Stimulated activated CD4-positive, alpha-beta T cell treated with anti-CD3 and anti-CD28 coated beads, Interleukin-2, amount 100 ng/mL, for 4 hours (primary cell): Measurements from ENCODE around the gene RASGRF1.

ENCODE experiments used
- DNase-seq: peaks from one replicate; pipeline ENCODE4 v3.0.0-alpha.2; 2020; ENCODE audit warnings: low read depth

RASGRF1 gene

GRCh38 chr15:78955355-78955754 is 135.2 kb downstream of the RASGRF1 start:
- DNase-seq = no peak

- no peak for DNase-seq
Observed at GRCh38 chr15:78951841-78952238, 138.7 kb downstream of the RASGRF1 start.

GRCh38 chr15:78950902-78951840 is 139.4 kb downstream of the RASGRF1 start:
- DNase-seq = no peak

GRCh38 chr15:78950343-78950742 is 140.2 kb downstream of the RASGRF1 start:
- DNase-seq = no peak

- no peak for DNase-seq
Observed at GRCh38 chr15:78949461-78949860, 141.1 kb downstream of the RASGRF1 start.

GRCh38 chr15:78947506-78947905 is 143.1 kb downstream of the RASGRF1 start:
- no peak for DNase-seq

GRCh38 chr15:78946493-78946892 is 144.1 kb downstream of the RASGRF1 start:
- DNase-seq = no peak

GRCh38 chr15:78944669-78945407 is 145.7 kb downstream of the RASGRF1 start, which contains the start of gene CTSH:
CTSH (minus strand) TSS chr15:78945046; CDS start chr15:78944981, 65 bp downstream.
- peak; percentile 74 for DNase-seq

GRCh38 chr15:78944202-78944625 is 146.4 kb downstream of the RASGRF1 start:
- no peak for DNase-seq

GRCh38 chr15:78943692-78944091 is 146.9 kb downstream of the RASGRF1 start:
- no peak for DNase-seq

- no peak for DNase-seq
Observed at GRCh38 chr15:78942741-78943140, 147.8 kb downstream of the RASGRF1 start.

- no peak for DNase-seq
Observed at GRCh38 chr15:78938658-78939488, 151.7 kb downstream of the RASGRF1 start.

GRCh38 chr15:78937132-78937739 is 153.3 kb downstream of the RASGRF1 start:
- DNase-seq = no peak

- DNase-seq = no peak
Observed at GRCh38 chr15:78934655-78935023, 155.9 kb downstream of the RASGRF1 start.

GRCh38 chr15:78933823-78934654 is 156.5 kb downstream of the RASGRF1 start:
- no peak for DNase-seq

GRCh38 chr15:78933187-78933822 is 157.3 kb downstream of the RASGRF1 start:
- no peak for DNase-seq

- DNase-seq = no peak
Observed at GRCh38 chr15:78932258-78932808, 158.2 kb downstream of the RASGRF1 start.

- DNase-seq = no peak
Observed at GRCh38 chr15:78931439-78932257, 158.9 kb downstream of the RASGRF1 start.
